Smooth muscle cell (in vitro differentiated cells): ENCODE results near the gene SPATA21. TPM values are rescaled to one million over a fixed set of nuclear protein-coding genes. Genes with fewer than 3 reads are reported as not detected.

Experiments used
- DNase-seq: peaks from one replicate; lab custom pipeline; 2025; ENCODE audit not compliant: unreplicated experiment; lab: John Stamatoyannopoulos, UW
- H2AFZ ChIP-seq: fragments of 200-600 bp; sonication (generic); 2 replicates; pipeline ENCODE4 v1.6.0; 2016; ENCODE audit warnings: antibody characterized with exemption, low read depth, mild to moderate bottlenecking
- H3F3A ChIP-seq: fragments of 200-600 bp; sonication (generic); 2 replicates; pipeline ENCODE4 v1.6.0; 2017; ENCODE audit warnings: antibody characterized with exemption, low read depth
- H3K27ac ChIP-seq: fragments of 200-600 bp; sonication (generic); 2 replicates; pipeline ENCODE4 v1.5.1; 2016; ENCODE audit warnings: low read depth, mild to moderate bottlenecking
- H3K27me3 ChIP-seq: fragments of 200-600 bp; sonication (generic); 2 replicates; pipeline ENCODE4 v1.6.1; 2016; ENCODE audit warnings: low read depth, mild to moderate bottlenecking
- H3K36me3 ChIP-seq: fragments of 200-600 bp; sonication (generic); 2 replicates; pipeline ENCODE4 v1.5.1; 2016; ENCODE audit warnings: low read depth
- H3K4me1 ChIP-seq: fragments of 200-600 bp; sonication (generic); 2 replicates; pipeline ENCODE4 v1.5.1; 2016; ENCODE audit warnings: low read depth
- H3K4me2 ChIP-seq: fragments of 200-600 bp; sonication (generic); 2 replicates; pipeline ENCODE4 v1.6.0; 2016; ENCODE audit warnings: mild to moderate bottlenecking
- H3K4me3 ChIP-seq: fragments of 200-600 bp; sonication (generic); 2 replicates; pipeline ENCODE4 v1.5.1; 2016; ENCODE audit warnings: mild to moderate bottlenecking
- H3K79me2 ChIP-seq: fragments of 200-600 bp; sonication (generic); 2 replicates; pipeline ENCODE4 v1.6.0; 2016; ENCODE audit warnings: low read depth, mild to moderate bottlenecking
- H3K9ac ChIP-seq: fragments of 200-600 bp; sonication (generic); 2 replicates; pipeline ENCODE4 v1.6.0; 2016; ENCODE audit warnings: low read depth
- H3K9me3 ChIP-seq: fragments of 200-600 bp; sonication (generic); replicated peaks from 2 replicates; pipeline ENCODE4 v1.5.1; 2016; ENCODE audit warnings: low read depth
- H4K20me1 ChIP-seq: fragments of 200-600 bp; sonication (generic); 2 replicates; pipeline ENCODE4 v1.6.0; 2016; ENCODE audit warnings: low read depth
- CTCF ChIP-seq: fragments of 200-600 bp; sonication (generic); IDR thresholded peaks from 2 replicates; pipeline ENCODE4 v1.5.1; 2017; ENCODE audit warnings: borderline replicate concordance, mild to moderate bottlenecking, antibody characterized with exemption; ENCODE audit not compliant: insufficient read depth, poor library complexity, severe bottlenecking
- WGBS: methylation state at CpG from one replicate; pipeline ENCODE4 v1.1.7; 2016; ENCODE audit warnings: low lambda C conversion rate; 5-methylcytosine and 5-hydroxymethylcytosine counted together
- polyA plus RNA-seq: library from polyadenylated mRNA; unstranded; fragments of >200 nt; fragmentation: Nextera tagmentation; extraction: Ambion mirVana; gene quantifications from 2 replicates; pipeline ENCODE4 v1.2.1, GENCODE V29; 2016
- total RNA-seq: library from RNA; depleted of rRNA; stranded (reverse); fragments of >200 nt; gene quantifications from 2 replicates; pipeline ENCODE4 v1.2.3, GENCODE V29; 2014

Gene SPATA21
- total and polyA plus RNA-seq, 2 experiments from 2014 or later: not detected

GRCh38 chr1:16405441-16405840 is 31.8 kb downstream of the SPATA21 start:
- Histone ChIP-seq H2AFZ (no peak overlapping the region), H3K36me3 (no peaks in the 10 kb centered on the region), H3K4me2 (no peak overlapping the region), H3F3A (no peaks in the 10 kb centered on the region), H3K9ac (no peak overlapping the region), H3K9me3 (no peaks in the 10 kb centered on the region), H3K27me3 (no peaks in the 10 kb centered on the region), H3K4me3 (no peak overlapping the region), H3K27ac (no peak overlapping the region), H4K20me1 (no peaks in the 10 kb centered on the region), H3K79me2 (no peaks in the 10 kb centered on the region), H3K4me1 (no peaks in the 10 kb centered on the region)
- no peak for TF ChIP-seq CTCF
- DNase-seq: no peak
- 84% methylated on average over 5 of the region's 5 CpGs for WGBS

- H4K20me1 ChIP-seq: peaks cover 5% of the 10 kb centered on the region
- H2AFZ ChIP-seq: no peak overlapping the region
- no peak overlapping the region for H3K9ac ChIP-seq
- no peaks in the 10 kb centered on the region for H3K36me3 ChIP-seq
- DNase-seq: no peak
- no peaks in the 10 kb centered on the region for H3K4me1 ChIP-seq
- H3K9me3 ChIP-seq: no peaks in the 10 kb centered on the region
- TF ChIP-seq CTCF: no peak
- H3K79me2 ChIP-seq: no peaks in the 10 kb centered on the region
- no peak overlapping the region for H3K27ac ChIP-seq
- no peak overlapping the region for H3K4me2 ChIP-seq
- 73% methylated on average over 10 of the region's 10 CpGs for WGBS
- no peaks in the 10 kb centered on the region for H3F3A ChIP-seq
- no peaks in the 10 kb centered on the region for H3K27me3 ChIP-seq
- no peak overlapping the region for H3K4me3 ChIP-seq
Measured at GRCh38 chr1:16402742-16403141, 34.5 kb downstream of the SPATA21 start.

- no peaks in the 10 kb centered on the region for H3K4me1 ChIP-seq
- DNase-seq: no peak
- no peak overlapping the region for H2AFZ ChIP-seq
- no peaks in the 10 kb centered on the region for H3K79me2 ChIP-seq
- H4K20me1 ChIP-seq: peaks cover 42% of the 10 kb centered on the region
- H3K9me3 ChIP-seq: no peaks in the 10 kb centered on the region
- H3K27me3 ChIP-seq: no peaks in the 10 kb centered on the region
- no peak overlapping the region for H3K4me3 ChIP-seq
- WGBS: 95% methylated on average over 5 of the region's 5 CpGs
- H3K9ac ChIP-seq: no peak overlapping the region
- no peak overlapping the region for H3K4me2 ChIP-seq
- TF ChIP-seq CTCF: no peak
- H3F3A ChIP-seq: peaks cover 5% of the 10 kb centered on the region
- no peaks in the 10 kb centered on the region for H3K36me3 ChIP-seq
- no peak overlapping the region for H3K27ac ChIP-seq
Measured at GRCh38 chr1:16398371-16398953, 38.8 kb downstream of the SPATA21 start.

- no peak for DNase-seq
- H3F3A ChIP-seq: peaks cover 5% of the 10 kb centered on the region
- no peaks in the 10 kb centered on the region for H3K9me3 ChIP-seq
- no peak overlapping the region for H2AFZ ChIP-seq
- no peaks in the 10 kb centered on the region for H3K27me3 ChIP-seq
- WGBS: 70% methylated on average over 5 of the region's 5 CpGs
- H3K9ac ChIP-seq: no peak overlapping the region
- H3K4me1 ChIP-seq: no peaks in the 10 kb centered on the region
- no peaks in the 10 kb centered on the region for H3K36me3 ChIP-seq
- TF ChIP-seq CTCF: no peak
- H4K20me1 ChIP-seq: peaks cover 56% of the 10 kb centered on the region
- H3K27ac ChIP-seq: no peak overlapping the region
- peak overlapping the region; percentile 30 for H3K4me2 ChIP-seq
- H3K79me2 ChIP-seq: peaks cover 10% of the 10 kb centered on the region
- no peak overlapping the region for H3K4me3 ChIP-seq
Measured at GRCh38 chr1:16397120-16397519, 40.1 kb downstream of the SPATA21 start.
